Measurements from ENCODE around the gene BNIP5. TPM values are rescaled to one million over a fixed set of nuclear protein-coding genes. Genes with fewer than 3 reads are reported as not detected.

The BNIP5 gene
- total and polyA plus RNA-seq, 2 experiments from 2014 or later, result 0.12 TPM; not detected in 1

- TF ChIP-seq CTCF (IDR thresholded peaks at IDR 0.05; ENCODE audit: low read depth, low read length), result no peak
- Histone ChIP-seq H3K4me3 (no peak overlapping the region), H3K27me3 (peaks cover 10% of the 10 kb centered on the region), H3K36me3 (no peaks in the 10 kb centered on the region), H3K4me1 (ENCODE audit: low read depth) (no peaks in the 10 kb centered on the region), H3K27ac (no peak overlapping the region), H3K9me3 (ENCODE audit: low read depth) (no peaks in the 10 kb centered on the region)
- DNase-seq (ENCODE audit: low read depth in 1 of 2, low spot score in 1 of 2), result no peak
Observed at GRCh38 chr6:36380166-36380565, 43.5 kb upstream of the BNIP5 start.

GRCh38 chr6:36378936-36379335 lies 42.2 kb upstream of the BNIP5 start:
- H3K27me3 ChIP-seq, result peaks cover under 1% of the 10 kb centered on the region
- H3K36me3 ChIP-seq, result no peaks in the 10 kb centered on the region
- no peaks in the 10 kb centered on the region for H3K4me1 ChIP-seq (ENCODE audit: low read depth)
- no peak overlapping the region for H3K27ac ChIP-seq
- no peak for TF ChIP-seq CTCF (IDR thresholded peaks at IDR 0.05; ENCODE audit: low read depth, low read length)
- DNase-seq (ENCODE audit: low read depth in 1 of 2, low spot score in 1 of 2), result no peak
- H3K4me3 ChIP-seq, result no peak overlapping the region
- no peaks in the 10 kb centered on the region for H3K9me3 ChIP-seq (ENCODE audit: low read depth)

DNA sequence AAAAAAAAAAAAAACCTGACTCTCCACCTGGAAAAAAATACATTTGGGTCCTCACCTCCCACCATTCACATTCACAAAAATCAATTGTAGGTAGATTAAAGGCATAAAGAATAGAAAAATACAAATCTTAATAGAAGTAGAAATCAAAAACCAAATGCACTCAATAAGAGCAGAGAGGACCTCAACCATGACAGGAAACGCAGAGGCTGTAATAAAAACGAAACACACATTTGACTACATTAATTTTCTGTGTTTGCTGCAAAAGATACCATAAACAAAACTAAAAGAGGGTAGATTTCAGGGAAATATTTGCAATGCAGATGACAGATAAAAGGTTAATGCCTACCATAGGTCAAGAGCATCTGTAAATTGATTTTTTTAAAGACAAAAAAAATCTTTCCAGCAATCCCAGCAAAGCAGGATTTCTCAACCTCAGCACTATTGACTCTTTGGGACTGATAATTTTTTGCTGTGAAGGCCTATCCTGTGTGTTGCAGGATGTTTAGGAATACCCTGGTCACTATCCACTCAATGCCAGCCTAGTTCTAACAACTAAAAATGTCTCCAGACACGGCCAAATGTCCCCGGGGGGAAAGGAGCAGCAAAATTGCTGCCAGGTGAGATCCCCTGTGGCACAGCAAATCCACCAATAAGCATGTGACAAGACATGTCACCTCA lies 41.7 kb upstream of the BNIP5 start:
- H3K27ac ChIP-seq, result no peak overlapping the region
- no peaks in the 10 kb centered on the region for H3K4me1 ChIP-seq (ENCODE audit: low read depth)
- H3K36me3 ChIP-seq, result no peaks in the 10 kb centered on the region
- no peak for DNase-seq (ENCODE audit: low read depth in 1 of 2, low spot score in 1 of 2)
- no peaks in the 10 kb centered on the region for H3K9me3 ChIP-seq (ENCODE audit: low read depth)
- no peak for TF ChIP-seq CTCF (IDR thresholded peaks at IDR 0.05; ENCODE audit: low read depth, low read length)
- no peak overlapping the region for H3K4me3 ChIP-seq
- H3K27me3 ChIP-seq, result peaks cover 1% of the 10 kb centered on the region

GRCh38 chr6:36377594-36377993 lies 40.9 kb upstream of the BNIP5 start:
- H3K4me1 ChIP-seq (ENCODE audit: low read depth), result no peaks in the 10 kb centered on the region
- no peak overlapping the region for H3K27ac ChIP-seq
- no peaks in the 10 kb centered on the region for H3K36me3 ChIP-seq

GRCh38 chr6:36376742-36377141 lies 40.1 kb upstream of the BNIP5 start:
- H3K9me3 ChIP-seq (ENCODE audit: low read depth), result no peaks in the 10 kb centered on the region

More at GRCh38 chr6:36377594-36377993, 40.9 kb upstream of the BNIP5 start:
- H3K27me3 ChIP-seq, result peaks cover 5% of the 10 kb centered on the region
- H3K9me3 ChIP-seq (ENCODE audit: low read depth), result no peaks in the 10 kb centered on the region
- no peak for TF ChIP-seq CTCF (IDR thresholded peaks at IDR 0.05; ENCODE audit: low read depth, low read length)
- DNase-seq (ENCODE audit: low read depth in 1 of 2, low spot score in 1 of 2), result no peak
- no peak overlapping the region for H3K4me3 ChIP-seq

More at GRCh38 chr6:36376742-36377141, 40.1 kb upstream of the BNIP5 start:
- no peaks in the 10 kb centered on the region for H3K4me1 ChIP-seq (ENCODE audit: low read depth)
- H3K36me3 ChIP-seq, result no peaks in the 10 kb centered on the region
- peaks cover 5% of the 10 kb centered on the region for H3K27me3 ChIP-seq
- H3K27ac ChIP-seq, result no peak overlapping the region
- DNase-seq (ENCODE audit: low read depth in 1 of 2, low spot score in 1 of 2), result no peak
- no peak for TF ChIP-seq CTCF (IDR thresholded peaks at IDR 0.05; ENCODE audit: low read depth, low read length)
- no peak overlapping the region for H3K4me3 ChIP-seq
